ENCODE results near the gene BCR.

BCR gene

GRCh38 chr22:23150762-23151161 lies 29.5 kb upstream of the BCR start:
- DNase-seq (ENCODE audit: low read depth in 3 of 3, low spot score in 1 of 3) = no peak

GRCh38 chr22:23151827-23152226 lies 28.5 kb upstream of the BCR start:
- no peak for DNase-seq (ENCODE audit: low read depth in 3 of 3, low spot score in 1 of 3)

GRCh38 chr22:23152238-23153114 lies 27.8 kb upstream of the BCR start:
- DNase-seq (ENCODE audit: low read depth in 3 of 3, low spot score in 1 of 3) = no peak

DNA sequence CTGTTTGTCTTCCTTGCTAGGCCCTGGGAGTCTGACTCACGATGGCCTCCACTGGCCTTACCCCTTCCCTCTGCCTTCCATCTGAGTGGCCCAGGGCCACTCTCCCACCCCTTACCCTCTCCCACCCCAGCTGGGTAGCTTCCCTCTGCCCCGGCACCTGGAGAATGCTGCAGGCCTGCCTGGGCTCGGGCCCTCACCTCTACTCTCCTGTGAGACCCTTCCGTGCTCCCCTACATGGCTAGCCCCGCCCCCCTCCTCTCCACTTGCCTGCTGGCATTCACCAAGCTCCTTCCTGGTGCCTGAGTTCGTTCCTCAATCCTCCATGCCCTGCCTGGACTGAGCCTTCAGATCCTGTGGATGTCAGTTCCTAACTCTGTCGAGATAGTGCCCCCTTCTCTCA lies 26.3 kb upstream of the BCR start:
- no peak for DNase-seq (ENCODE audit: low read depth in 3 of 3, low spot score in 1 of 3)

GRCh38 chr22:23154461-23154860 lies 25.8 kb upstream of the BCR start:
- DNase-seq (ENCODE audit: low read depth in 3 of 3, low spot score in 1 of 3) = no peak

DNA sequence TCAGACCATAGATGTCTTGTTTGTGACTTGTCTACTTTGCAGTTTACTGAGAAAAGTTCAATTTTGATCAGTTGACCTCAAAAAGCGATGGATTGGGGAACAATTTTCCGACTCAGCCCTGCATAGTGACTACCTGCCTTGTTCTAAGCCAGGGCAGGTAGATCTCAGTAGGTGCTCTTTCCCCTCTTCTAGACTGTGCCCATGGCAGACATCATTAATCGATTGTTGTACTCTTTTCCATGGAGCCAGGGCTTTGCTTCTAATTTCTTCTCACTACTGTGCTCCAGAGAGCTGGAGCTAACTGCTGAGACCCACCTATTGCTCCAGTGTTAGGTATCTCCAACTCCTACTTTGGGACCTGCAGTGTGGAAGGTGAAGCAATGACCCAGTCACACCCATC lies 25.2 kb upstream of the BCR start:
- DNase-seq (ENCODE audit: low read depth in 3 of 3, low spot score in 1 of 3) = no peak

- DNase-seq (ENCODE audit: low read depth in 3 of 3, low spot score in 1 of 3) = no peak
Measured at GRCh38 chr22:23155831-23156230, 24.5 kb upstream of the BCR start.

- DNase-seq (ENCODE audit: low read depth in 3 of 3, low spot score in 1 of 3) = no peak
Measured at GRCh38 chr22:23156286-23156685, 24.0 kb upstream of the BCR start.

DNA sequence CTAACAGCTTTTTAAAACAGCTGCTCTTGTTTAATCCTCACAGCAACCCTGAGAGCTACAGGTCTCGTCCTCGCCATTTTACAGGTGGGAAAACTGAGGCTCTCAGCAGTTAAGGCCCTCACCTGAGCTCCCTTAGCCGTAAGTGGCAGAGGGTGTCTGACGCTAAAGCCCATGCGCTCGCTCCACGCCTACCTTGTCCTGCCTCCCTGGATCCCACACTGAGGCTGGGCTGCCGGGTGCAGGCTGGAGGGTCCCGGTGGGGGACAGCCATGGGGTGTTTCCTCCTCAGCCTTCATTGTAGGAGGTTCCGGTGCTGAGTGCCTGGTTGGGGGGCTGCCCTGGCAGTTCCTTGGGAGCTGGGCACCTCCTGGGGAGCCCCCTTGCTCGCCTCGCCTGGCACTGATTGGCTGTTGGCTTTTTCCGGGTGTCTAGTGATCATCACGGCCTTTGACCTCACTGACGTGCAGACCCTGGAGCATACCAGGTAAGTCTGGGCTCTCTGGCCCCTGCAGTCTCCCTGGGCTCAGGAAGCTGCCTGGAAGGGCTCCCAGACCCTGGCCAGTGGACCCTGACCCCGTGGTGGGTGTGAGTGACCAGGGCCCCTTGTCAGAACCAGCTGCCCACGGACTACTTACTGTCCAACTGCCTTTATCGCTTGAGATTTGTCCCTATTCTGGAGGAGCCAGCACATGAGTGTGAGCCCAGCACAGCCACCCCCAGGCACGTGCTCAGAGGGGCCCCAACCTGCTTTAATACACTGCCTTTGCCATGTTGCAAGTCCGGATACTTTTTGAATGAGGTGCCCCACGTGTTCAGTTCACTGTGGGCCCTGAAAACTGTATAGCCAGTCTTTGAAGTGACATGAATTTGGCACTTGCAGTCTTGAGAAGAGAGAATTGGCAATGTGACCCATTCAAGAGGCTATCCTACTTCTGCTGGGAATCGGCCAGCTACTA lies 22.5 kb upstream of the BCR start:
- DNase-seq (ENCODE audit: low read depth in 3 of 3, low spot score in 1 of 3) = no peak

GRCh38 chr22:23158516-23159290 lies 21.6 kb upstream of the BCR start:
- no peak for DNase-seq (ENCODE audit: low read depth in 3 of 3, low spot score in 1 of 3)

- no peak for DNase-seq (ENCODE audit: low read depth in 3 of 3, low spot score in 1 of 3)
Measured at GRCh38 chr22:23159291-23159630, 21.0 kb upstream of the BCR start.

DNA sequence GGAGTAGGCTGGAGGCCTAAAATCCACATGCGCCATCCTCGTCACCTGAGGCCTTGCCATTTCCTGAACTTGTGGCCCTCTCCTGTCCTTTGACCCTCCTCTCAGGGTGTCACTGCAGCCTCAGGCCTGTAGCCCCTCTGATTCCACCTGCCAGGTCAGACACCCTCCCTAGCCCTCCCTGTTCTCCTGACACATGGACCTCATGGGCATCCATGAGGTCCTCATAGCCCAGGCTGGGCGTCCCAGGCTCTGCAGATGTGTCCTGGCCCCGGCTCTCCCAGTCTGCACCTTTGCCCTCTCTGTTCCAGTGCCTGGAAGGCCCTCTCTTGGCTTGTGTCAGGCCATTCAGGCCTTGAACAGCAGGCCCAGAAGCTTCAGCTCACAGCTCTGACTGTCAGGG lies 19.3 kb upstream of the BCR start:
- no peak for DNase-seq (ENCODE audit: low read depth in 3 of 3, low spot score in 1 of 3)

GRCh38 chr22:23161574-23161973 lies 18.7 kb upstream of the BCR start:
- no peak for DNase-seq (ENCODE audit: low read depth in 3 of 3, low spot score in 1 of 3)

GRCh38 chr22:23163665-23164064 lies 16.6 kb upstream of the BCR start:
- no peak for DNase-seq (ENCODE audit: low read depth in 3 of 3, low spot score in 1 of 3)

DNA sequence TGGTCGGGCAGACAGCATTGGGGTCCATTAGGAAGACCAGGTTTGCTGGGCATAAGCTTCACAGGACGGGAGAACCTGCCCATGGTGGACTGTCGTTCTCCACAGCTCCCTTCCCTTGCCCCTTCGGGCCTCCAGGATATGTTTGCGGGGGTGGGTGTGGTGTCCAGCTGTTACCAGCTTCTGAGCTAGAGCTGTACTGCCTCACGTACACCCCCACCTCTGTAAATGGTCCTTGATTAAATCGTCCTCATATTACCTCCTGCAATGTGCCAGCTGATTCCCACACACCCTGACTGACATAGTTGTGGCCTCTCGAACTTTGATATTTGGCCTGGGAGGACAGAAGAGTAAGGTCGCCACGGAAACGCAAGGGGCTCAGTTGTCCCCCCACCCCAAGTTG lies 16.2 kb upstream of the BCR start:
- no peak for DNase-seq (ENCODE audit: low read depth in 3 of 3, low spot score in 1 of 3)

DNA sequence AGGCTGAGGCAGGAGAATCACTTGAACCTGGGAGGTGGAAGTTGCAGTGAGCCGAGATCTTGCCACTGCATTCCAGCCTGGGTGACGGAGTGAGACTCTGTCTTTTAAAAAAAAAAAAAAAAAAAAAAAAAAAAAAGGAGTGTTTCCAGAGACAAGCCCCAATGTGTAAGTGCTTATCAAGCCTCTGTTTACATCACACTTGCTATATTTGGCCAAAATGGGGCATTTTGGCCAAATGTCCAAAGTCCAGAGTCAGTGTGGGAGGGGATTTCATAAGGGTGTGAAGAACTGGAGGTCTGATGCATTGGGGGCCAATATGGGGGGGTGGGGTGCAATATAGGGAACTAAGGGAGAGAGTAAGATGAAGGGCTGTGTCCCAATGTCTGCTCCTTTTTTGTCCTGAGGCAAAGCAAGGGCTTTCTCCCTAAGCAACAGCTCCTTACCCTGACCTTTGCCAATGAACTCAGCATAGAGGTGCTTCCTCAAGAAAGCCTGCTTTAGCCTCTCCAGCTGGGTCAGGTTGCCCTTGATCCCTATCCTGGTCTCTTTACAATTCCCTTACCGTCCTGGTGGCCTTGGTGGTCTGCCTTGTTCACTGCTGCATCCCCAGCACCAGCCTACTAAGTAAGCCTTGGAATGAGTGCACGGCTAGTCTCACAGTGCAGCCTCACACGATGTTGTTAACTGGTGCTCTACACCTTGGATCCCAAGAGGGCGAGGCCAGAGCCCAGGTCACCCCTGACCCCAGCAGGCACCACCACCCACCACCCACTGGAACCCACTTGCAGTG lies 14.1 kb upstream of the BCR start:
- DNase-seq (ENCODE audit: low read depth in 3 of 3, low spot score in 1 of 3) = no peak

- no peak for DNase-seq (ENCODE audit: low read depth in 3 of 3, low spot score in 1 of 3)
Measured at GRCh38 chr22:23166841-23167616, 13.3 kb upstream of the BCR start.

GRCh38 chr22:23168391-23169042 lies 11.8 kb upstream of the BCR start:
- DNase-seq (ENCODE audit: low read depth in 3 of 3, low spot score in 1 of 3) = no peak

GRCh38 chr22:23169043-23169406 lies 11.3 kb upstream of the BCR start:
- no peak for DNase-seq (ENCODE audit: low read depth in 3 of 3, low spot score in 1 of 3)

Measured in stimulated activated CD4-positive, alpha-beta T cell treated with anti-CD3 and anti-CD28 coated beads, TNF-alpha, amount 100 ng/mL, for 1 hour (primary cell).